ENCODE measurements around the gene ASIC3.
"Not testable (repeated sequence)": the region's sequence is repeated elsewhere in the genome, so short reads cannot be mapped to it uniquely, and the experiment has no call there.

The ASIC3 gene

GRCh38 chr7:151014950-151015349 lies 33.4 kb upstream of the ASIC3 start:
- DNase-seq = no peak

GRCh38 chr7:151015967-151016366 lies 32.4 kb upstream of the ASIC3 start:
- DNase-seq = no peak

- no peak for DNase-seq
Measured at GRCh38 chr7:151016505-151016904, 31.8 kb upstream of the ASIC3 start.

DNA sequence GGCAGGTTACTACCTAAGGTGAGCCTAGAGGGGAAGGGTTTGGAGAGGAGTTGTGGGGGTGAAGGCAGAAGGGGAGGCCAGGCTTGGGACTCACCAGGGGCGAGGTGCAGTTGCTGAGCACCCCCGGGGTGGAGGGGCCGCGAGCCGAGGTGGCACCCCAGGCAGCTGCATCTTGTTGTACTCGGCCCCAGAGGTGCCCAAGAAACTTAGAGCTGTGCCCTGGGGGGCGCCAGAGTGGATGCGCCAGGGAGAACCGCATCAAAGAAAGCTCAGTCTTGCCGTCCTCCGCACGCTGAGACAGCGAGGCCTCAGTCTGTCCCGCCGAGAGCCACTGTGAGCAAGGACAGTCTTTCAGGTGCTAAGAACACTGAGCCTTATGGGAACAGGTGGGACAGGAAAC lies 31.4 kb upstream of the ASIC3 start:
- no peak for DNase-seq

DNA sequence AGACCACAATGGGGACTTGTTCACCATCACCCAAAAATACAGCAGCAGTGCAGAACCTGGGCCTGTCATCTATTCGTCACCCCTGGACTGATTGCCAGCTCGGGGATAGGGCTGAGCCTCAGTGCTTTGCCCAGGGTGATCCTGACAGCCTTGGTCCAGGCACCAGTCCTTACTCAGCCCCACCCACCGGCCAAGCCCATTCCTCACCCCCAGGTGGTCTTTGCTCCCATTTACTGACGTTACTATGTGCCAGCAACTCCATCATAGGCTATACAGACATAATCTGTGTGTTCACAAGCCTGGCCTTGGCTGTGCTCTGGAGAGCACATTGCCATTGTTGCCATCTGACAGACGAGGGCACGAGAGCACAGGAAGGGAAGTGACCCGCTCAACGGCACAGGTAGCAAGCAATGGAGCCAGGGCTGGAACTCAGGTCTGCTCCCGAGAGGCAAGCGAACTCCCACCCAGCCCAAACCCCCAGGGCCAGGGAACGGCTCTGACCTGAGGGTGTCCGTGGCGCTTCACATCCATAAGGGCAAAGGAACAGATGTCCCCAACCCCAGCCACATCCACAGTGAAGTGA lies 30.9 kb upstream of the ASIC3 start:
- no peak for DNase-seq

DNA sequence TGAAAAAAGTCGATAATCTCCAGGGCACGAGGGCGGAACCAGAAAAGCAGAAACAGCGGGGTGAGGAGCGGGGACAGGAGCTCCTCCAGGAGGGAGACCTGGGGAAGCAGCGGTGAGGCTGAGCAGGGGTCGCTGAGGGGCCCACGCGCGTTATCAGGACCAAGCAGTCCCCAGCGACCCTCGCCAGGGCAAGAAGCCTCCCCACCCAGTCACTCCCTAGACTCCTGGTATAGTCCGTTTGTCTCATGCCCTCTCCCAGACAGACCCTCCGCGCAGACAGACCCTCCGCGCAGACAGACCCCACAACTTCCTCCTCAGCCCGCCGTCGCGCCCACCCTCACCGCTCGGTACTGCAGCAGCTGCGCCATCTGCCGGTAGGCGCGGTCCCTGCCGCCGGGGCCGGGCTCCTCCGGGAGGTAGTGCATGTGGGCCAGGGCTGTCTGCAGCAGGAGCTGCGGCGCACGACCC lies 30.3 kb upstream of the ASIC3 start:
- peak; percentile 50 for DNase-seq

DNA sequence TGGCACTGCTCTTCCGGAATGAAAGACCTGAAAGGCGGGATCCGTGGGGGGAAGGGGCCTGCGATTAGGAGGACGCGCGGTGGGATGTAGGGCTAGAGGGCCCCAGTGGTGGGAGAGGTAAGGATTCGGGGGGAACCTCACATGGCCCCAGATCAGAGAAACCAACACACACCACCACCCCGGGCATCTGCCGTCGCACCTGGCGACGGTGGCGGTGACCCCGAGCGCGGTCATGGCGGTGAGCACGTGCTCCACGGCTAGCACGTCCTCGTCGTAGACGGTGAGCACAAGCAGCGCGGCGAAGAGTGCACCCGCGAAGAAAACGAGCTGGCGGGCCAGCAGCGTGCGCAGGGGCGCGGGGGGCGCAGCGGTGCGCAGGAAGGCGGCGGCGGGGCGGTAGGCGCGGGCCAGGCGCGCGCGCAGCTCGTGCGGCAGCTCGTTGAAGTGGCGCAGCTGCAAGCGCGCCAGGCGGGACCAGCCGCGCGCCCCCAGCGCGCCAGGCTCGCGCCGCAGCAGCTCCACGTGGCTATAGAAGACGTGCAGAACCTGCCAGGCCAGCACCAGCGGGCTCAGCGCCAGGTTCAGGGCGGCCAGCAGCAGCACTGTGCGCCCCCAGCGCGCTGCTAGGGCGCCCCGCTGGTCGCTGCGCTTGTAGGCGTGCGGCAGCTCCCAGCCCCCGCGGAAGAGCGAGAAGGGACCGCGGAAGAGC lies 29.8 kb upstream of the ASIC3 start:
- no peak for DNase-seq

DNA sequence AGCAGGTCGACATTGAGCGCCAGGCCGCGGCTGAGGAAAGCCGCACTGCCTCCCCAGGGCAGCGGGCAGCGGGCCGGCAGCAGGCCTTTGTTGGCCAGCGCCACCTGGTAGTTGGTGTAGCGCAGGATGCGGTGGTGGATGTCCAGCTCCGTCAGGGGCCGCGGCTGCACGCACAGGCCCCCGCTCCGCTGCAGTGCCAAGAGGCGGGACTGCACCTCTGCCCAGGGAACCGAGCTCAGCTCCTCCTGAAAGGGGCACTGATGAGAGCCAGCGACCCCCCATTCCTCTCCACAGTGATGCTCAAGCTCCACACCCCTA lies 29.2 kb upstream of the ASIC3 start:
- DNase-seq = no peak

DNA sequence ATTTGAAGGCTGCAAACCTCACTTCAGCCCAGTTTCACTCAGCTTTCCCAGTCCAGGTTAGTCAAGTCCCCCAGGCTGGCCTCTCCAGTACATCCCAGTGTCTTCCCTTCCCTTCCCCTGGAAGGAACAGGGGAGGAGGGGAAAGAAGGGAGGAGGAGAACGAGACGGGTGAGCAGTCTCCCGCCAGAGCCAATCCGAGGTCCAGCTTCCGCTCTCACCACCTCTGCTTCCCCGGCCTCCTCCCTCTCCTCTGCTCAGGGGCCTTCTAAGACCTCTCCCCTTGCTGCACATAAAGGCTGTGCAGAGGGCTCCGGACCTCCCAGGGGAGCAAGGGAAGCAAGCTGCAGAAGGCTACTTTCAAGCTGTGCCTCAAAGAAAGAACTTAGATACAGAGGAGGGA lies 28.1 kb upstream of the ASIC3 start:
- no peak for DNase-seq

DNA sequence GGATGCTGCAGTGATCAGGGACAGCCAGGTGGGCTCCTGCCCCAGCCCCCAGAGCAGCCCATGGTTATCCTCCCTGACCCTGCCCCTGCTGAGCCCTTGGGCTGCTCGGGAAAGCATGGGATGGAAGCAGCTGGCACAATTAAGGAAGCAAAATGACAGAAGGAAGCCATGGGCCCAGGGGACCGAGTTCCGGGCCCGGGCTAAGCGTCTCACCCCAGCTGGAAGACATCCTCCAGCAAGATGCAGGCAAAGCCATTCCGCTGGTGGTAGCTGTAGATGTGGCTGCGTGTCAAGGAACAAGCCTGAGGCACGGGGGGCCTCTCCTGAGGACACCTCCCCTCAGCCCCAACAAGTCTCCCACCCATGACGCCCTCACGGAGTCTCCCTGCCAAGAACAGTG lies 25.1 kb upstream of the ASIC3 start:
- no peak for DNase-seq

DNA sequence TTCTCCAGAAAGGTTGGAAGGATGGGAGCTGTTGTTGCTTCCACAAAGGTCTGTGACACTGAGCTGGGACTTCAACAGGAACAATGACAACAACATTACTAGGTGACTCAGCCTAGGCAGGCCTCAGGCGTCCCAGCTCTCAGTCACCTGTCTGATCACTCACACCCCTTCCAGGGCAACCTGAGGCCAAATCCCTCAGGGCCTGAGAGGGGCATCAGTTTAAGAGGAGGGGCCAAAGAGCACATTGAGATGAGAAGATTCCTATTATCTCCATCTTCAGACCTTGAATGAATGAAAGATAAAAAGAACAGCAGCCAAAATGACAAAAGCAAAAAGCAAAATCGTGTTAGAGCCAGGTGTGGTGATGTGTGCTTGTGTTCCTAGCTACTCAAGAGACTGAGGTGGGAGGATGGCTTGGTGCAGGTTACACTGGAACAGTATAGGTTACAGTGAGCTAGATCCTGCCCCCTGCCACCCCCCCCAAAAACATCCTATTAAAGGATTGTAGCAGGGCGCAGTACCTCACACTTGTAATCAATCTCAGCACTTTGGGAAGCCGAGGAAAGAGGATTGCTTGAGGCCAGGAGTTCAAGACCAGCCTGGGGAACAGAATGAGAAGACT lies 23.8 kb upstream of the ASIC3 start, which contains the start of gene ATG9B:
ATG9B (minus strand) TSS at position 60 of the 622 bp plus-strand sequence. CDS start 71 bp downstream, outside the sequence.
- DNase-seq = no peak

DNA sequence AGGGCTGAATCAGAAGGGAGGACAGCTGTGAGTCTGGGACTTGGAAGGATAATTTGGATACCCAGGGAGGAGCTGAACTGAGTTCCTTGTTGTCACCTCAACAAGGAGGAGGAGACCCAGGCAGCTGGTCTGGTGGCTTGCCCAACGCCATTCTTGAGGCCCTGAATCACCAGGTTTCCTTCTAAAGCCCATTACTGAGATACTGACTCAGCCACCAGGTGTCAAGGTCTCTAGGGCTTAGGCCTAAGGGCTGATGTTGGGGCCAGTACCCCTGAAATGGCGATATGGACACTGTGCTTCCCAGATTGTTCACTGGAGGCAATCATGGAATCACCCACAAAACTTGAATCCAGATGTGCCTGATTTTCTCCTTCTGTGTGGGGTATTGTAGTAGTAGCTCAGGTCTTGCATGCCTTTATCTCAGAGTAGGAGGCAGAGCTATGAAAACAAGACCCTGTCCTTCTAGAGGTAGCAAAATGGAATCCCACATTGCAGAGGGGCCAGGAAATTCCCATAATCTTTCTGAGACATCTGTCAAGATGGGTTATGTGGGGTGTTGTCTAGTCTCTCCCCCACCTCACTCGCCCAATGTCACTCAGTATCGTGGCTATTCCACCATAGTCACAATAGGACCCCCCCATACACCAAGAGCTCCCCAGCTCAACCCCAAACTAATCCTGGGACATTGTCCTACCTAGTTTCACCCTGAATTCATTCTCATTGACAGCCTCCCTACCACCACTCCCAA lies 22.2 kb upstream of the ASIC3 start:
- no peak for DNase-seq

DNA sequence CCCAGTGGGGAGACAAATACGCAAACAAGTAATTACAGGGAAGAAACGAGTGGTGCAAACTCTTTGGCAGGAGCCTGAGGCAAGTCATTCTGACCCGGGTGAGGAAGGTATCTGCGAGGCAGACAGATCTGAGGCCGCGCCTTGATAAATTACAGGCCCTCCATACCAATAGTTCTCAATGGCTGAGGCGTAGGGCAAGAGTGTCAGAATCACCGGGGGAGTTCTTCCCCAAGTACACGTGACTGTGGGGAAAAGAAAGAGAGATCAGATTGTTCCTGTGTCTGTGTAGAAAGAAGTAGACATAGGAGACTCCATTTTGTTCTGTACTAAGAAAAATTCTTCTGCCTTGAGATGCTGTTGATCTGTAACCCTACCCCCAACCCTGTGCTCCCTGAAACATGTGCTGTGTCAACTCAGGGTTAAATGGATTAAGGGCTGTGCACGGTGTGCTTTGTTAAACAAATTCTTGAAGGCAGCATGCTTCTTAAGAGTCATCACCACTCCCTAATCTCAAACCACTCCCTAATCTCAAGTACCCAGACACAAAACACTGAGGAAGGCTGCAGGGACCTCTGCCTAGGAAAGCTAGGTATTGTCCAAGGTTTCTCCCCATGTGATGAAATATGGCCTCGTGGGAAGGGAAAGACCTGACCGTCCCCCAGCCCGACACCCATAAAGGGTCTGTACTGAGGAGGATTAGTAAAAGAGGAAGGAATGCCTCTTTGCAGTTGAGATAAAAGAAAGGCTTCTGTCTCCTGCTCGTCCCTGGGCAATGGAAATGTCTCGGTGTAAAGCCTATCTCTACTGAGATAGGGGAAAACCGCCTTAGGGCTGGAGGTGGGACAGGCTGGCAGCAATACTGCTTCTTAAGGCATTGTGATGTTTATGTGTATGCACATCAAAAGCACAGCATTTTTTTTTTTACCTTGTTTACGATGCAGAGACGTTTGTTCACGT lies 21.3 kb upstream of the ASIC3 start:
- not testable (repeated sequence) for DNase-seq

GRCh38 chr7:151027728-151028130 lies 20.6 kb upstream of the ASIC3 start:
- DNase-seq = not testable (repeated sequence)

GRCh38 chr7:151028131-151028947 lies 20.0 kb upstream of the ASIC3 start, which contains the start of gene ABCB8:
Gene ABCB8, plus strand, starts transcription at chr7:151028450. Its CDS starts 66 bp downstream, at chr7:151028516.
- DNase-seq = peak; percentile 99

DNA sequence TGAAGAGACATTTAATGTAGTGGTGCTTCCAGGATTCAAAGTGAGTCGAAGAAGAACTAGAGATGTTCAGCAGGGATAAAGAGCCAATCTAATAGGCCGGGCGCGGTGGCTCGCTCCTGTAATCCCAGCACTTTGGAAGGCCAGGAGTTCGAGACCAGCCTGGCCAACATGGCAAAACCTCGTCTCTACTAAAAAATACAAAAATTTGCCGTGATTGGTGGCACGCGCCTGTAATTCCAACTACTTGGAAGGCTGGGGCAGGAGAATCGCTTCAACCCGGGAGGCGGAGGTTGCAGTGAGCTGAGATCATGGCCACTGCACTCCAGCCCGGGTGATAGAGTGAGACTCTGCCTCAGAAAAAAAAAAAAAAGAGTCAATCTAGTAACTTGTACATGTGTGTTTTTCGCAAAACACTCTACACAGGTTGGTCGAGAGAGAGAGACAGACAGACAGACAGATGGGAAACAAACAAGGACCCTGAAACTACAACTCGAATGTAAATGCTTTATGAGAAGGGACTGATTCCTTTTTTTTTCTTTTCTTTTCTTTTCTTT lies 19.3 kb upstream of the ASIC3 start:
- no peak for DNase-seq

DNA sequence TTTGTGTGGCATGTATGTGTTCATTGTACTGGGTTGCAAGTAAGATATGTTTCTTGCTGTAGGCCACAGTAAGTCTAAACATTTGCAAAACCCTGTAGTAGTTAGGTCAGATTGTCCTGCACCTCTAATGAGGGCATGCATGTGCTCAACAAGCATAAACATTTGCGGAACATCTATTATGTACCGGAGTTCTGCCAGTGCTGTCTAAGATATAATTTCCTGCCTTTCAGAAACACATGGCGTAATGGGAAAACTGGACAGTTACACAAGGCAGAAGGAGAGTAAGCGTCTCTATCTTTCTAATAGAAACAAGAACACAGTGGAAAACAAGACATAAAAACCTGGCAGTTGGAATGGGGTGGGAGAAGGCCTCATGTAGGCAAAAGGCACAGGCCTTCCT lies 17.3 kb upstream of the ASIC3 start:
- DNase-seq = no peak

GRCh38 chr7:151032936-151033863 lies 15.1 kb upstream of the ASIC3 start:
- no peak for DNase-seq

DNA sequence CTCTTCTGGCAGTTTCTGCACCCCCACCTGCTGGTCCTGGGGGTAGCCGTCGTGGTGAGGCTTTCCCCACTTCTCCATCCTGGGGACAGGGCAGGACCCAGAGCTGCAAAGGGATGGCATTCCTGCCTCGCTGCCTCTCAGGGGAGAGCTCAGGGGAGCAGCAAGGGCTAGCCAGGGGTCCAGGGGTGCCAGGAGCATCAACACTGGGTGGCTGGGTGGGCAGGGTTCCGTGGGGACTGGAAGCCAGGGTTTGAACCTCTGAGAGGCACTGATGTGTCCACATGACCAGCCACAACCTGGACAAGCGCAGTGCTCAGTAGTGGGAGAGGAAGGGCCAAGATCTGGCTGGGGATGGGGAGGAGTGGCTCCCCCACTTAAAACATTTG lies 14.5 kb upstream of the ASIC3 start:
- DNase-seq = no peak
